HuH-7 (cell line): ENCODE data around the gene SMIM20.
A peak's percentile ranks its signal among the peaks of the same experiment; 100 is the strongest.
"Not testable (repeated sequence)": the region's sequence is repeated elsewhere in the genome, so short reads cannot be mapped to it uniquely, and the experiment has no call there.

Experiments
- DNase-seq: peaks from one replicate; pipeline ENCODE4 v3.0.0; 2011; ENCODE audit warnings: low spot score

Gene SMIM20

GRCh38 chr4:25913851-25914669, at the start of gene SMIM20:
Gene SMIM20 (plus strand): TSS chr4:25914220. CDS start chr4:25914314, 94 bp downstream.
- peak; percentile 99 for DNase-seq

GRCh38 chr4:25865586-25865985, 48.4 kb upstream of the SMIM20 start:
- peak; percentile 81 for DNase-seq

GRCh38 chr4:25866401-25866800, 47.6 kb upstream of the SMIM20 start:
- not testable (repeated sequence) for DNase-seq

- no peak for DNase-seq
Observed at GRCh38 chr4:25867781-25868294, 46.2 kb upstream of the SMIM20 start.

- no peak for DNase-seq
Observed at GRCh38 chr4:25870081-25870480, 43.9 kb upstream of the SMIM20 start.

- no peak for DNase-seq
Observed at GRCh38 chr4:25872851-25873631, 41.0 kb upstream of the SMIM20 start.

- DNase-seq = no peak
Observed at GRCh38 chr4:25873632-25874129, 40.3 kb upstream of the SMIM20 start.

GRCh38 chr4:25874655-25875054, 39.4 kb upstream of the SMIM20 start:
- no peak for DNase-seq

GRCh38 chr4:25875281-25875745, 38.7 kb upstream of the SMIM20 start:
- DNase-seq = no peak

GRCh38 chr4:25878676-25879075, 35.3 kb upstream of the SMIM20 start:
- no peak for DNase-seq

GRCh38 chr4:25879091-25879584, 34.9 kb upstream of the SMIM20 start:
- DNase-seq = no peak

GRCh38 chr4:25879587-25879986, 34.4 kb upstream of the SMIM20 start:
- DNase-seq = no peak

GRCh38 chr4:25879991-25880651, 33.9 kb upstream of the SMIM20 start:
- no peak for DNase-seq

GRCh38 chr4:25881193-25881592, 32.8 kb upstream of the SMIM20 start:
- no peak for DNase-seq

- no peak for DNase-seq
Observed at GRCh38 chr4:25882226-25882625, 31.8 kb upstream of the SMIM20 start.

GRCh38 chr4:25883565-25883964, 30.5 kb upstream of the SMIM20 start:
- DNase-seq = no peak

GRCh38 chr4:25884031-25884782, 29.8 kb upstream of the SMIM20 start:
- DNase-seq = no peak

GRCh38 chr4:25888781-25889180, 25.2 kb upstream of the SMIM20 start:
- DNase-seq = no peak

- DNase-seq = no peak
Observed at GRCh38 chr4:25889589-25890503, 24.2 kb upstream of the SMIM20 start.
